ENCODE measurements around the gene WWC1. TPM values are rescaled to one million over a fixed set of nuclear protein-coding genes. Genes with fewer than 3 reads are reported as not detected.

Gene WWC1
- total RNA-seq (1 to 10 TPM in 3 of 9 donors, under 1 TPM in 6; 0.10 to 4.2 (median 0.42) TPM), polyA plus RNA-seq (1 to 10 TPM in 1 of 3 donors, under 1 TPM in 2; 0.54 to 5.8 (median 0.56) TPM)
- long read RNA-seq, donor 1, result 0 reads
- long read RNA-seq, donor 2, result 0 reads
- long read RNA-seq, donor 3, result 0 reads
- long read RNA-seq, donor 4, partial matches to known transcripts, result 0 of 1 reads
- long read RNA-seq, donor 4, other reads (novel, unspliced or antisense), result 0 of 1 reads
- long read RNA-seq, donor 5, full-length matches to known transcripts, result 1 of 2 reads
- long read RNA-seq, donor 5, partial matches to known transcripts, result 1 of 2 reads
- long read RNA-seq, donor 5, other reads (novel, unspliced or antisense), result 0 of 2 reads
- long read RNA-seq, donor 6, result 0 reads
- long read RNA-seq, donor 7, result 0 reads
- long read RNA-seq, donor 8, result 0 reads
- long read RNA-seq, donor 9, result 0 reads
- long read RNA-seq, donor 10, partial matches to known transcripts, result 0 of 1 reads
- long read RNA-seq, donor 10, other reads (novel, unspliced or antisense), result 0 of 1 reads

- no peak for TF ChIP-seq POLR2A (IDR thresholded peaks at IDR 0.05)
- TF ChIP-seq CTCF (IDR thresholded peaks at IDR 0.05), result no peak
- 0 to 1% (median 0%) methylated on average over 8 to 72 of the region's 77 CpGs for WGBS, 4 donors
- H3K27ac ChIP-seq, result no peak within 1 kb of the TSS
- H3K4me3 ChIP-seq, result peak within 1 kb of the TSS in 1 of 4 donors; percentile 57
- H3K4me1 ChIP-seq (replicated peaks in 1 of 2), result peaks cover 0 to 3% of the 10 kb centered on the region in 2 donors
- DNase-seq, result peak in 2 of 7 donors; percentile 14
- H3K27me3 ChIP-seq, result peaks cover 28% of the 10 kb centered on the region
- intact Hi-C loops (cut with DNase I), result no loop called here
- H3K36me3 ChIP-seq (replicated peaks in 1 of 2), result no peaks in the 10 kb centered on the region
- H3K9me3 ChIP-seq (replicated peaks in 1 of 3), result no peaks in the 10 kb centered on the region
These were observed at the start of gene WWC1 for GRCh38 chr5:168291342-168291963. Gene WWC1 (plus strand): TSS chr5:168291645. CDS start chr5:168292153, 508 bp downstream.

- no peak for DNase-seq
- Histone ChIP-seq H3K27ac (no peak overlapping the region), H3K4me3 (no peak overlapping the region), H3K9me3 (replicated peaks in 1 of 3) (no peaks in the 10 kb centered on the region), H3K27me3 (no peaks in the 10 kb centered on the region), H3K4me1 (replicated peaks in 1 of 2) (no peaks in the 10 kb centered on the region), H3K36me3 (replicated peaks in 1 of 2) (no peaks in the 10 kb centered on the region)
- intact Hi-C loops (cut with DNase I), result no loop called here
- 83 to 89% (median 85%) methylated on average over 10 to 13 of the region's 13 CpGs for WGBS, 4 donors
- TF ChIP-seq POLR2A (IDR thresholded peaks at IDR 0.05) (no peak), CTCF (IDR thresholded peaks at IDR 0.05) (no peak)
These were observed 46.4 kb upstream of the WWC1 start for GRCh38 chr5:168244838-168245559.

- Histone ChIP-seq H3K36me3 (replicated peaks in 1 of 2) (no peaks in the 10 kb centered on the region), H3K4me3 (no peak overlapping the region), H3K9me3 (replicated peaks in 1 of 3) (no peaks in the 10 kb centered on the region), H3K27ac (no peak overlapping the region), H3K4me1 (replicated peaks in 1 of 2) (no peaks in the 10 kb centered on the region), H3K27me3 (no peaks in the 10 kb centered on the region)
- intact Hi-C loops (cut with DNase I), result no loop called here
- TF ChIP-seq POLR2A (IDR thresholded peaks at IDR 0.05), result no peak
- no peak for TF ChIP-seq CTCF (IDR thresholded peaks at IDR 0.05)
- no peak for DNase-seq
These were observed 41.5 kb upstream of the WWC1 start for GRCh38 chr5:168249923-168250322.

- H3K4me3 ChIP-seq, result no peak overlapping the region
- WGBS, 4 donors, result 64 to 75% (median 70%) methylated on average over 7 of the region's 7 CpGs
- intact Hi-C loops (cut with DNase I), result no loop called here
- H3K27me3 ChIP-seq, result no peaks in the 10 kb centered on the region
- no peaks in the 10 kb centered on the region for H3K36me3 ChIP-seq (replicated peaks in 1 of 2)
- no peak for TF ChIP-seq CTCF (IDR thresholded peaks at IDR 0.05)
- TF ChIP-seq POLR2A (IDR thresholded peaks at IDR 0.05), result no peak
- H3K27ac ChIP-seq, result no peak overlapping the region
- no peak for DNase-seq
- no peaks in the 10 kb centered on the region for H3K9me3 ChIP-seq (replicated peaks in 1 of 3)
- H3K4me1 ChIP-seq (replicated peaks in 1 of 2), result no peaks in the 10 kb centered on the region
These were observed 40.2 kb upstream of the WWC1 start for GRCh38 chr5:168251259-168251658.

Data from adrenal gland (tissue), 19 donors.